Fibroblast of gingiva (primary cell): ENCODE measurements around the gene WSB2.

ENCODE experiments used
- DNase-seq: peaks from one replicate; pipeline ENCODE4 v3.0.0-alpha.2; 2011; ENCODE audit warnings: low read depth

Gene WSB2

DNA sequence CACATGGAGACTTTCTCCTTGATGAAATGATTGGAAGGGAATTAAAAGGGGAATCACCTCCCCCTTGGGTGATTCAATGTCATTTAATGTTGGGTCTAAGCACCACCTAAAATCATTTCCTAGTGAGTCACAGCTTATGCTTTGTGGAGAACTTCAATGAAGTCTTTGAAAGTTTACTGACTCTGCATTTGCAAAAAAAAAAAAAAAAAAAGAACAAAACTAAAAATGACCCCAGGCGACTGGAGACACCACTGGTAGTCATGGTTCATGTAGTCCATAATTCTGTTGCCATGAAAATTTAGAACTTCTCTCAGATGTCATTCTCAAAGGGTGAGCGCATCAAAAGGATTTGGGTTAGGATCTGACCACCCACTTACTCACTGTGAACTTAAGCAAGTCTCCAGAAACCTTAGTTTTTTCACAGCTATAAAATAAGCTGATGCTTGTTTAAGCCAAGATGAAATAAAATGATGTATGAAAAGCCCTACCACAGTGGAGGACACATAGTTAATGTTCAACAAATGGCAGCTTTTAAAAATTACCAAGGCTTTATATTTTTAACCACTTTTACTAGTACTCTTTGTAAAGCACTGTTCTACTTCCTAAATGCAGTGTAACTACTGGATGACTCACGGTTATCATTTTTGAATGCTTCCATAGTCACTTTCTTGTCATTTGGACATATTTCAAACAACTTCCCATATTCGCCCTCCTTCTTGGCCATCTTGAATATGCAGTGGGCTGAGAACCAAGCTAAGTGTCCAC is 74.1 kb downstream of the WSB2 start:
- no peak for DNase-seq

DNA sequence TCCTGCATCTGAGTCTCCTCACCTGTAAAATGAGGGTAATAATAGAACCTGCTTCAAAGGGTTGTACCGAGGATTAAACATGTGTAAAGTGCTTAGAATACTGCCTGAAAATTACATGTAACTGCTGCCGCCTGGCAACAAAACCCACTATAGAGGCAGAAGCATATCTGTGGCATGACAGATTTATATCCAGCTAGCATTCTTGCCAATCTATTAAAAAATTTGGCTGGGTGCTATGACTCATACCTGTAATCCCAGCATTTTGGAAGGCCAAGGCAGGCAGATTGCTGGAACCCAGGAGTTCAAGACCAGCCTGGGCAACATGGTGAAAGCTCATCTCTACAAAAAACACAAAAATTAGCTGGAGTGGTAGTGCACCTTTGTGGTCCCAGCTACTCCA is 75.8 kb downstream of the WSB2 start:
- DNase-seq: no peak
